Esophagus muscularis mucosa (tissue), 4 donors: ENCODE measurements around the gene TNN. TPM values are rescaled to one million over a fixed set of nuclear protein-coding genes. Genes with fewer than 3 reads are reported as not detected.

Experiments used
- DNase-seq: peaks from one replicate; pipeline ENCODE4 v3.0.0-alpha.2; 2017; ENCODE audit errors: extremely low spot score
- H3K27ac ChIP-seq, 4 donors: fragments of 200-600 bp; sonication (generic); replicated peaks in 1 of 4; 1 replicate in 3 of 4; 2 replicates in 1 of 4; pipeline ENCODE4 v1.5.1; 2016 to 2019; ENCODE audit warnings: mild to moderate bottlenecking in 1 of 4
- H3K27me3 ChIP-seq, 4 donors: fragments of 200-600 bp; sonication (generic); one replicate each; pipeline versions ENCODE4 v1.5.1 to v1.6.0; 2016 to 2019
- H3K36me3 ChIP-seq, 4 donors: fragments of 200-600 bp; sonication (generic); one replicate each; pipeline ENCODE4 v1.5.1; 2016 to 2019
- H3K4me1 ChIP-seq, 4 donors: fragments of 200-600 bp; sonication (generic); one replicate each; pipeline ENCODE4 v1.5.1; 2016 to 2019
- H3K4me3 ChIP-seq, 4 donors: fragments of 200-600 bp; sonication (generic); 1 replicate in 2 of 4; 2 replicates in 2 of 4; pipeline ENCODE4 v1.5.1; 2016 to 2019; ENCODE audit warnings: mild to moderate bottlenecking in 4 of 4, moderate library complexity in 1 of 4
- H3K9me3 ChIP-seq, 4 donors: fragments of 200-600 bp; sonication (generic); 1 replicate in 3 of 4; 2 replicates in 1 of 4; pipeline ENCODE4 v1.5.1; 2016 to 2019
- EP300 ChIP-seq: sonication (generic); formaldehyde crosslinking; IDR thresholded peaks from one replicate; pipeline ENCODE4 v1.6.1; 2017; ENCODE audit warnings: antibody characterized with exemption
- POLR2A ChIP-seq: fragments of 450-650 bp; IDR thresholded peaks from one replicate; pipeline ENCODE4 v1.6.1; 2017; ENCODE audit warnings: antibody characterized with exemption, moderate library complexity, mild to moderate bottlenecking, low read depth
- POLR2AphosphoS5 ChIP-seq, 2 donors: sonication (generic); formaldehyde crosslinking; IDR thresholded peaks; one replicate each; pipeline ENCODE4 v1.6.1; 2017; ENCODE audit warnings: antibody characterized with exemption in 2 of 2
- WGBS: methylation state at CpG from one replicate; pipeline ENCODE4 v1.1.5; 2018; 5-methylcytosine and 5-hydroxymethylcytosine counted together
- intact Hi-C: fragments of 100-400 bp; cut with DNase I; formaldehyde crosslinking; loops from one replicate; pipeline ENCODE4 v1.15.1; 2023
- total RNA-seq, 4 donors: library from RNA; depleted of rRNA; stranded (reverse); fragments of >200 nt; gene quantifications; one replicate each; pipeline versions ENCODE4 v1.1.0 to v1.2.1, GENCODE V29; 2016
- TF ChIP-seq, protein P1 (sequence below), 3 experiments: fragments of 200-600 bp in 2 of 3; fragments of 450-650 bp in 1 of 3; sonication (generic) in 2 of 3; IDR thresholded peaks; one replicate each; pipeline ENCODE4 v1.5.1; 2017 to 2019; ENCODE audit warnings: antibody characterized with exemption in 3 of 3, mild to moderate bottlenecking in 2 of 3, moderate library complexity in 1 of 3

TNN gene
- total RNA-seq, 4 donors from 2014 or later = under 0.01 to 0.45 (median 0.20) TPM

DNA sequence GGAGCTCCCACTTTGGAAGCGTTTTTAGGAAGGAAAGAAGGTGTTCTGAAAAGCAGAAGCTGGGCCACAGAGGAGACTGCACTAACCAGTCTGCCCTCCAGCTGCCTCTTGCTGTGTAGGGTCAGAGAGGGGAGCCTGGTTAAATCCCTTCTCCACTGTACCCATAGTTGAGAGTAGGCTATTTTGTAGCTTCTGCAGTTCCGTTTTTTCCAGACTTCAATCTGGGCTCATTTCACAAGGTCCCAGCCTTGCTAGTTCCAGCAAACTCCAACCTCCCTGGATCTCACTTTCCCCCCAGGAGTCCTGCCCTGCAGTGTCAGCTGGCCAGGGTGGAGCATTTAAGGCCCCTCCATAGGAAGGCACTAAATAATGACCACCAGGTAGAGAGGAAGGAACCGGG, 11.0 kb downstream of the TNN start:
- H3K9me3 ChIP-seq = no peaks in the 10 kb centered on the region
- intact Hi-C loops = no loop called here
- no peak for DNase-seq
- H3K27ac ChIP-seq = no peak overlapping the region
- TF ChIP-seq POLR2AphosphoS5 (IDR thresholded peaks at IDR 0.05) (no peak), POLR2A (no peak), EP300 (no peak)
- TF ChIP-seq, protein P1, sequence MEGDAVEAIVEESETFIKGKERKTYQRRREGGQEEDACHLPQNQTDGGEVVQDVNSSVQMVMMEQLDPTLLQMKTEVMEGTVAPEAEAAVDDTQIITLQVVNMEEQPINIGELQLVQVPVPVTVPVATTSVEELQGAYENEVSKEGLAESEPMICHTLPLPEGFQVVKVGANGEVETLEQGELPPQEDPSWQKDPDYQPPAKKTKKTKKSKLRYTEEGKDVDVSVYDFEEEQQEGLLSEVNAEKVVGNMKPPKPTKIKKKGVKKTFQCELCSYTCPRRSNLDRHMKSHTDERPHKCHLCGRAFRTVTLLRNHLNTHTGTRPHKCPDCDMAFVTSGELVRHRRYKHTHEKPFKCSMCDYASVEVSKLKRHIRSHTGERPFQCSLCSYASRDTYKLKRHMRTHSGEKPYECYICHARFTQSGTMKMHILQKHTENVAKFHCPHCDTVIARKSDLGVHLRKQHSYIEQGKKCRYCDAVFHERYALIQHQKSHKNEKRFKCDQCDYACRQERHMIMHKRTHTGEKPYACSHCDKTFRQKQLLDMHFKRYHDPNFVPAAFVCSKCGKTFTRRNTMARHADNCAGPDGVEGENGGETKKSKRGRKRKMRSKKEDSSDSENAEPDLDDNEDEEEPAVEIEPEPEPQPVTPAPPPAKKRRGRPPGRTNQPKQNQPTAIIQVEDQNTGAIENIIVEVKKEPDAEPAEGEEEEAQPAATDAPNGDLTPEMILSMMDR (IDR thresholded peaks at IDR 0.05) = no peak
- no peaks in the 10 kb centered on the region for H3K36me3 ChIP-seq
- no peak overlapping the region for H3K4me3 ChIP-seq
- 73% methylated on average over 3 of the region's 3 CpGs for WGBS
- H3K27me3 ChIP-seq = no peaks in the 10 kb centered on the region
- H3K4me1 ChIP-seq = peaks cover 0 to under 1% (median under 1%) of the 10 kb centered on the region in 4 donors

DNA sequence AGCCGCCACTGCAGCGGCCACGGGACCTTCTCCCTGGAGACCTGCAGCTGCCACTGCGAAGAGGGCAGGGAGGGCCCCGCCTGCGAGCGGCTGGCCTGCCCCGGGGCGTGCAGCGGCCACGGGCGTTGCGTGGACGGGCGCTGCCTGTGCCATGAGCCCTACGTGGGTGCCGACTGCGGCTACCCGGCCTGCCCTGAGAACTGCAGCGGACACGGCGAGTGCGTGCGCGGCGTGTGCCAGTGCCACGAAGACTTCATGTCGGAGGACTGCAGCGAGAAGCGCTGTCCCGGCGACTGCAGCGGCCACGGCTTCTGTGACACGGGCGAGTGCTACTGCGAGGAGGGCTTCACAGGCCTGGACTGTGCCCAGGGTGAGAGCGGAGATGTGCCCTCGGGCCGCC, 11.7 kb downstream of the TNN start:
- DNase-seq = peak; percentile 86
- H3K36me3 ChIP-seq = no peaks in the 10 kb centered on the region
- no peak overlapping the region for H3K4me3 ChIP-seq
- WGBS = 95% methylated on average over 35 of the region's 40 CpGs
- H3K9me3 ChIP-seq = no peaks in the 10 kb centered on the region
- TF ChIP-seq POLR2A (no peak), EP300 (no peak), POLR2AphosphoS5 (IDR thresholded peaks at IDR 0.05) (no peak)
- TF ChIP-seq, protein P1 (IDR thresholded peaks at IDR 0.05) = no peak
- no peaks in the 10 kb centered on the region for H3K27me3 ChIP-seq
- H3K27ac ChIP-seq = no peak overlapping the region
- H3K4me1 ChIP-seq = no peaks in the 10 kb centered on the region
- intact Hi-C loops = no loop called here

DNA sequence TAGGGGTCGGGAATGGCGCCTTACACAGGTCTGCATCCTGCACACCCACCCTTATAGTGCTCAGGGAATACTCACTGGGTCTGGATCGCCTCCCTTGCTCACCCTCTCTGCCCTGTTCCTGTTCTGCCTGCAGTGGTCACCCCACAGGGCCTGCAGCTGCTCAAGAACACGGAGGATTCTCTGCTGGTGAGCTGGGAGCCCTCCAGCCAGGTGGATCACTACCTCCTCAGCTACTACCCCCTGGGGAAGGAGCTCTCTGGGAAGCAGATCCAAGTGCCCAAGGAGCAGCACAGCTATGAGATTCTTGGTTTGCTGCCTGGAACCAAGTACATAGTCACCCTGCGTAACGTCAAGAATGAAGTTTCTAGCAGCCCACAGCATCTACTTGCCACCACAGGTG, 12.4 kb downstream of the TNN start:
- Histone ChIP-seq H3K4me3 (no peak overlapping the region), H3K9me3 (no peaks in the 10 kb centered on the region), H3K27ac (no peak overlapping the region), H3K27me3 (no peaks in the 10 kb centered on the region), H3K36me3 (no peaks in the 10 kb centered on the region), H3K4me1 (no peaks in the 10 kb centered on the region)
- DNase-seq = peak; percentile 68
- intact Hi-C loops = no loop called here
- whole genome bisulfite sequencing = 90% methylated on average over 5 of the region's 6 CpGs
- TF ChIP-seq POLR2AphosphoS5 (IDR thresholded peaks at IDR 0.05) (no peak), POLR2A (no peak)

DNA sequence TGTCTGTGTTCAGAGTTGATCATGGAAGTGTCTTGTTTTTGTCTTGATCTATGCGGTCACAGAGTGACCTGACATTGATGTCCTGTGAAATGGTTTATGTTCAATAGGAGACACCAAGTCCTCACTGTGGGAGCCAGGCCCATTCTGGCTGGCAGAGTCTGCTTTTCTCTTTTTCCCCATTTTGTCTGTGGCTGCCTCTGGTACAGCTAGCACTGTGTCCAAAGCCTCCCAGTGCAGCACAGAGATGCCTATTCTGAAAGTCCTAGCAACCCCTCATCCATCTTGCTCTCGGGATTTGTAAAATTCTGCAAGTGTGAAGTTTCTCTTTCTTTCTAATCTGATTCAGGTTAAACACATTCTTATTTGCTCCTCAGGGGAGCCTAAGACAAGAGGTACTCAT, 14.3 kb downstream of the TNN start:
- no peaks in the 10 kb centered on the region for H3K27me3 ChIP-seq
- no peaks in the 10 kb centered on the region for H3K36me3 ChIP-seq
- no peaks in the 10 kb centered on the region for H3K9me3 ChIP-seq
- H3K27ac ChIP-seq = no peak overlapping the region
- 95% methylated on average over 2 of the region's 2 CpGs for WGBS
- TF ChIP-seq POLR2AphosphoS5 (IDR thresholded peaks at IDR 0.05) (no peak), EP300 (no peak), POLR2A (no peak)
- TF ChIP-seq, protein P1 (IDR thresholded peaks at IDR 0.05) = no peak
- peak; percentile 83 for DNase-seq
- H3K4me3 ChIP-seq = no peak overlapping the region
- no peaks in the 10 kb centered on the region for H3K4me1 ChIP-seq
- intact Hi-C loops = no loop called here

DNA sequence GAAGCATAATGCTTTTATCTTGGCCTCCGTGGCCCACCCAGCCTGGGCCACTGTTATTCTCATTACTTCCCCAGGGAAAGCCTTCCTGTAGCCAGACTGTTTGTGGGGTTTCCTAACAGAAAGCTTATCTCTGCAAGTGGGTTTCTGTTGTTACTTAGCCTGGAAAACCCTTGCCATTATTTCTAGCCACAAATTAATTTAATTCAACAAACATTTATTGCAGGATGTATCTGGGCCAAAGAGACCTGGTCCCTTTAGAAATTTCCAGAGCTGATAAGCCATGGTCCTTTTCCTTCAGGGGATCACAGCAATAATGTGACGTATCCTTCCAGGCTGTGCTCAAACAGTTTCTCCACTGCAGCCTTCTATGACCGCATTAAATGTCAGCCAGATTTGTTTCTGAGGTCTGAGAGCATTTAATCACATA, 20.9 kb downstream of the TNN start:
- WGBS = 83% methylated on average over 3 of the region's 3 CpGs
- Histone ChIP-seq H3K4me3 (no peak overlapping the region), H3K36me3 (no peaks in the 10 kb centered on the region), H3K27me3 (no peaks in the 10 kb centered on the region), H3K27ac (no peak overlapping the region), H3K9me3 (no peaks in the 10 kb centered on the region), H3K4me1 (no peaks in the 10 kb centered on the region)
- peak; percentile 72 for DNase-seq
- intact Hi-C loops = no loop called here
- TF ChIP-seq POLR2AphosphoS5 (IDR thresholded peaks at IDR 0.05) = no peak
- no peak for TF ChIP-seq POLR2A
- TF ChIP-seq EP300 = no peak
- TF ChIP-seq, protein P1 (IDR thresholded peaks at IDR 0.05) = no peak
